ENCODE measurements around the gene GNB3. TPM values are rescaled to one million over a fixed set of nuclear protein-coding genes. Genes with fewer than 3 reads are reported as not detected.

The GNB3 gene
- total RNA-seq (2014; rRNA removed; shearing (Covaris generic)) = 0.25 and 3.8 TPM in 2 replicates

DNA sequence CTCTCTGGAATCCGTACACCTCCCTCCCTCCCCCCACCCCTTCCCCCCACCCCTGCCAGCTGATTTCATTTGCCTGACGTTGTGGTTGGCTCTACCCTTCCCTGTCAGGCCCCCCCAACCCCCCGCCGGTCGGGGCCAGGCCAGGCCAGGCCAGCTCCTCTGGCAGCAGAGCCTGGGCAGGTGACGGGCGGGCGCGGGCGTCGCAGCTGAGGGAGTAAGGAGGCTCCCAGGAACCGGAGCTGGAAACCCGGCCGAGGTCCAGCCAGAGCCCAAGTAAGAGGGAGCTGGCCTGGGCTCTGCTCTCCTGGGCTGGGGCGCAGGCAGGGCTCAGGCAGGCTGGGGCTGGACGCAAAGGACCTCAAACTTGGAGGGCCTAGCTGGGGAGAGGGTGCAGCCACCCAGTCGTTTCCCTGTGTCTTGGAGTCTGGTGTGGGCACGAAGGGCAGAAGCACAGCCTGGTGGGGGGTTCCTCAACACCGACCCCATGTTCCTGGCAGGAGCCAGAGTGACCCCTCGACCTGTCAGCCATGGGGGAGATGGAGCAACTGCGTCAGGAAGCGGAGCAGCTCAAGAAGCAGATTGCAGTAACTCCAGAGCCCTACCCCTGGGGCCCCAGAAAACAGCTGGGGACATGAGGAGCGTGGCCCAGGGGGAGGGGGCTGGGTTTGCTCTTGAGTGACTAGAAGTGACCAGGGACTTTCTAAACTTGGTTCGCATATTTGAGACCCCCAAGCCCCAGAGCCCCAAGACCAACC, at the start of gene GNB3:
Gene GNB3, plus strand, starts transcription at position 165 of the 755 bp plus-strand sequence. Its CDS starts 363 bp downstream, at position 528.
- DNase-seq (ENCODE audit: low spot score) = no peak
- in situ Hi-C loops (cut with HindIII; ENCODE audit: low sequenced_read_pairs) = no loop called here

DNA sequence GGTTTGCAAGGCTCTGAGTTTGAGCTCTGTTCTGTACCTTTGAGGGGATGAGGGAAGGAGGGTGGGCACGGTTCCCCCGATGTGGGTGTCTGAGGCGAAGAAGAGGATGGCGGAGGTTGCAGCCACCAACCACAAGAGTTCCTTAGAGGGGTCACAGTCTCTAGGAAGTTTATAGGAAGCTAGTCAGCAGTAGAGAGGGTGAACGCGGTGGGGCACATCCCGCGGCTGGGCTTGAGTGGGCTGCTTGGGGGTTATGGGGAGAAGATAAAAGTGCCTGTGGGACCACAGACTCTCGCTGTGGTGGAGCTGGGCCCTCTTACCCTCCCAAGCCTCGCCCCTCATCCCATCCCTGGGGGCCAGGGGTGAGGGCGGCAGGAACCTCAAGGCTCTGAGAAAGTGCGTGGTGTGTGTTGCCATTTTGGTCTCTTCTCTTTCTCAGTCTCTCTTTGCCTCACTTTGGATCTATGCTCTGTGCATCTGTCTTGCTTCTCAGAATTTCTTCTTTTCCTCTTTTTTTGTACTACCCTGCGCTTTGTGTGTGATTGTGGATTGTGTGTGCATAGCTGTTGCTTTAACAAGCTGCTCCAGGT, 48.7 kb upstream of the GNB3 start:
- DNase-seq (ENCODE audit: low spot score) = no peak
- in situ Hi-C loops (cut with HindIII; ENCODE audit: low sequenced_read_pairs) = no loop called here

DNA sequence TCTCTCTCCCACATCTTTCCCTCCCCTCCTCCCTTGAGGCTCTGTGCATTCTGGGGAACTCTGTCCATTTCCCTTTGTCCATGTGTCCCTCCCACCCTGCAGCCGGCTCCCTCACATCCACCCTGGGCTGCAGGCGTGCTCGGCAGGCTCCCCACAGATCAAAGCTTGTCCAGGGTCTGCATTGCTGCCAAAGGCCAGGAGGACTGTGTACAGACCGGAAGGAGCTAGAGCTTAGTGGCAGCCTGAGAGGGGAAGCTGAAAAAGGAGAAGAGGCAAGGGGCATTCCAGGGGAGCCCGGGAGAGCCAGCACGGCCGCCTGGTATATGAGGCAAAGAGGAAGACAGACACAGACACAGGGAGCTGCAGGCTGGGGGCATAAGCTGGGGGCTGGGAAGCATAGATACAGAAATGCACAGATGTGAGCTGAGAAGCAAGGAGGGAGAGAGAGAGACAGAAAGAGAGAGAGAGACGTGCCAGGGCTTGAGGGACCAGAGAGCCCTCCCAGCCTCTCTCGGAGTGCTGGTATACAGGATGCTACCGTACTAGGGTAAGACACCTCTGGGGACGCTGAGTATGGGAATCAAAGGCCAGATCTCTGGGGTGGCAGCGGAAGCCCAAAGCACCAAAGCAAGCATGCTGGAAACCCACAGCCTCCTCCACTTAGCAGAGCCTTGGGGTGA, 48.1 kb upstream of the GNB3 start:
- DNase-seq (ENCODE audit: low spot score) = peak; percentile 34
- in situ Hi-C loops (cut with HindIII; ENCODE audit: low sequenced_read_pairs) = no loop called here

DNA sequence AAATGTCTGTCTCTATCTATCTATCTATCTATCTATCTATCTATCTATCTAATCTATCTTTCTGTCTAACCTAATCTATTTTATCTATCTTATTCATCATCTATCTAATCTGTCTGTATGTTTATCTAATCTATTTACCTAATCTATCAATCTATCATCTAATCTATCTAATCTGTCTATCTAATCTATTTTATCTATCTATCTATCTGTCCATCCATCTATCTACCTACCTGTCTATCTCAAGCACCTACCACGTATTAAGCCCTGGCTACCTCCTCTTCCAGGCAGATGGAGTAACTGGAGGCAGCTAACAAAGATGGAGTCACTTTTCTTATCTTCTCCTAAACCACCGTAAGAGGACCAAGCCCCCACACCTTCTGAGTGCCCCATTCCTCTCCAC, 45.6 kb upstream of the GNB3 start:
- in situ Hi-C loops (cut with HindIII; ENCODE audit: low sequenced_read_pairs) = no loop called here
- DNase-seq (ENCODE audit: low spot score) = no peak

DNA sequence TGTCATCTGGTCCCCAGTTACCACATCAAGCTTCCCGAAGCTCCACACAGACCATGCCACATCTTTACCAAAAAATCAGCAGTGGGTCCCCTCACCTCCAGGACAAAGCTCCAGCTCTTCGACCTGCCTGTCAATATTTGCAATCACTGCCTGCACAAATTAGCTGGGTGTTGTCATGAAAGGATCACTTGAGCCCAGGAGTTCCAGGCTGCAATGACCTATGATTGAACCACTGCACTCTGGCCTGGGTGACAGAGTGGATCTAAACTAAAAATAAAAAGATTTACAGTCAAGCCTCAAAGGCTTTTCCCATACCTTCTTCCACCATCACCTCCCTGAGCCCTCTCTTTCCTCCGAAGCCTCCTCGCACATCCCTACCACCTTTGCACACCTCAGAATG, 44.1 kb upstream of the GNB3 start:
- in situ Hi-C loops (cut with HindIII; ENCODE audit: low sequenced_read_pairs) = no loop called here

DNA sequence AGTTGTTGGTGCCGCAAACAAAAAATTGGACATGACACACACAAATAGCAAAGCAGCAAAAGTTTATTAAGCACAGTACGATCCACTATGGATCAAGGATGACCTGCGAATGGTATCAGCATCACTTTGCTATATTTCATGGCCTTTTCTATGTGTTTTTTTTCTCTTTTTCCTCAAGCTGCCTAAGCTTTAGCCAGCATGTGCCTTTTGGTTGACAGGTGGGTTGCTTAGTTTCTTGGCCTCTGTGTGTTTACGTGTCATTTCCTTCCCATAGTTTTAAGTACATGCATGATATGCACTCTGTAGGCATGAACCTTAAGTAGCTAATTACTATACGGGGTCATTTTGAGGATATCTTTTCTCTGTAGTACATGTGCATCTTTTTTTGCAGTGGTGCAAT, 41.6 kb upstream of the GNB3 start:
- DNase-seq (ENCODE audit: low spot score) = no peak
- in situ Hi-C loops (cut with HindIII; ENCODE audit: low sequenced_read_pairs) = no loop called here

More for the DNA sequence above, 44.1 kb upstream of the GNB3 start:
- DNase-seq (ENCODE audit: low spot score) = no peak

DNA sequence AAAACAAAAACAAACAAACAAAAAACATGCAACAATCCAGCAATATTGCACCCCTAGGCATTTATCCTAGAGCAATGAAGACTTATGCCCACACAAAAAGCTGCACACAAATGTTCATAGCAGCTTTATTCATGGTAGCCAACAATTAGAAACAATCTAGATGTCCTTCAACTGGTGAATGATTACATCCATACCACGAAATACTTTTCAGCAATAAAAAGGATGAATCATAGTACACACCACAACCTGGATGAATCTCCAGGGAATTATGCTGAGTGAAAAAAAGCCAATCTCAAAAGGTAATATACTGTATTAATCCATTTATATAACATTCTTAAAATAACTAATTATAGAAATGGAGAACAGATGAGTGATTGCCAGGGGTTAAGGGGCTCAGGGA, 33.6 kb upstream of the GNB3 start:
- in situ Hi-C loops (cut with HindIII; ENCODE audit: low sequenced_read_pairs) = no loop called here
- DNase-seq (ENCODE audit: low spot score) = no peak

DNA sequence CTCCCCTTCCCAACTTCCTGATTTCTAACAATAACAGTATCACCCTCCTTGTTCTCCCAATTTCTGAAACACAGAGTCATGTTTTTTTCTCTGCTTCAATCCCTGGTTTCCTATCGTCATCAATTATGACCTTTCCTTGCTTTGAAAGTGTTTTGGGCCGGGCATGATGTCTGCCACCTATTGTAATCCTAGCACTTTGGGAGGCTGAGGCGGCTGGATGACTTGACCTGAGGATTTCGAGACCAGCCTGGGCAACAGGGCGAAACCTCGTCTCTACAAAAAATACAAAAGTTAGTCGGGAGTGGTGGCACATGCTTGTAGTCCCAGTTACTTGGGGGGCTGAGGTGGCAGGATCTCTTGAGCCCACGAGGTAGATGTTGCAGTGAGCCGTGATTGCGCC, 31.7 kb upstream of the GNB3 start:
- in situ Hi-C loops (cut with HindIII; ENCODE audit: low sequenced_read_pairs) = no loop called here
- DNase-seq (ENCODE audit: low spot score) = no peak

DNA sequence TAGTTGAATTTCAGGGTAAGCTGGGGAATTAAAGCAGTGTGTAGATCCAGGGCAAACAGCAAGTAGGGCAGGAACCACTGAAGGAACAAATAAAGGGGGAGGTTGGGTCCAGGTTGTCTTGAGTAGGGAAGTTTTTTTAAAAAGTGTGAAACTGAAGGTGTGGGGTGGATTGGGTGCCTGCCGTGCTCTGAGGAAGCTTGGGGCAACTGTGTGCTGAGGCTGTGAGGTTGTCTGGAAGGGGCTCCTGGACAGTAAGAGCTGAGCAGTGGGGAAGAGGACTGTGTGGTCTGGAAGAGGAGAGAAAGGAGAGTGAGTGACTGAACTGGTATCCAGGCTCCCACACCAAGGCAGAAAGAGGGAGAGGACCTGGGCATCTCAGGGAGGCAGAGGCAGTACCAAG, 30.0 kb upstream of the GNB3 start:
- DNase-seq (ENCODE audit: low spot score) = no peak
- in situ Hi-C loops (cut with HindIII; ENCODE audit: low sequenced_read_pairs) = no loop called here

DNA sequence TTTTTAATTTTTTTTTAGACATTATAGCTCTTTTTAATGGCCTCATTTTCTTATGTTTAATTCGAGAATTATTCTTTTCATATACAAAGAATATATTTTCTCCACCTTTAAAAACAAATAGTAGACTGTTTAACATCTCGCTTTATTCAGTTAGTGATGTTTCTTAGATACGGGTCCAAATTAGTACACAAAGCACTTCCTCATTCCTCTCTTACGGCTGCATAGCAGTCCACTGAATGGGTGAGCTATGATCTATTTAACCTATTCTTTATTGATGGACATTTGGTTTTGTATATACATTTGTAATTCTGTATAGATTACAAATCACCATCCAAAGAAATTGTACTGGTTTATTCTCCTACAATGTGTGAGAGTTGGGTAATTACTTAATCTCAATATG, 27.4 kb upstream of the GNB3 start:
- in situ Hi-C loops (cut with HindIII; ENCODE audit: low sequenced_read_pairs) = no loop called here
- DNase-seq (ENCODE audit: low spot score) = no peak

DNA sequence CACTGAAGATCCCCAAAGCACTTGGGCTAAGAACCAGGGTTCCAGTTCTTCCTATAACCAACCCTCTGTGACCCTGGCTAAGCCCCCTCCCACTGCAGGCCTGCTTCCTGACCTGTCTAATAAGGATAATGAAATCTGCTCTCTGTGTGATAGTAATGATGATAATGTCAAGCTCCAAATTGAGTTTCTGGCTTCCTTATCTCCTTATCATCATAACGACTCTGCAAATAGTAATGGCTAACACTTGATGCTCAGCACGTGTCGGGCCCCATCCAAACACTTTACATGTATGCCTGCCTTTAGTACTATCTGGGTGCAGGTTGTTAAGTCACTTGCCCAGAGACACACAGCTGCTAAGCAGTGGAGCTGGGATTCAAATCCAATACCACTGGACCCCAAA, 24.1 kb upstream of the GNB3 start:
- no peak for DNase-seq (ENCODE audit: low spot score)
- in situ Hi-C loops (cut with HindIII; ENCODE audit: low sequenced_read_pairs) = no loop called here

DNA sequence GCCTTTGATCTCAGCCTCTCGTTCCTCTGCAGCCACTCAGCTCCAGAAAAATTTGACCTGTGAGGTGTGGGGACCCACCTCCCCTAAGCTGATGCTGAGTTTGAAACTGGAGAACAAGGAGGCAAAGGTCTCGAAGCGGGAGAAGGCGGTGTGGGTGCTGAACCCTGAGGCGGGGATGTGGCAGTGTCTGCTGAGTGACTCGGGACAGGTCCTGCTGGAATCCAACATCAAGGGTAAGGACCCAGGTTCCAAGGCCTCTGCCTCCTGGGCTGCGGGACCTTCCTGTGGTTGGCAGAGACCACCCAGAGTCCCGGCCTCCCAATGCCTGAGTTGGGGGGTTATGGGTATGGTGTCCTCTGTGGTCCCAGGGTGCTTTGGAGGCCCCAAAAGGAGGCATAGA, 23.6 kb upstream of the GNB3 start:
- DNase-seq (ENCODE audit: low spot score) = no peak
- in situ Hi-C loops (cut with HindIII; ENCODE audit: low sequenced_read_pairs) = no loop called here

DNA sequence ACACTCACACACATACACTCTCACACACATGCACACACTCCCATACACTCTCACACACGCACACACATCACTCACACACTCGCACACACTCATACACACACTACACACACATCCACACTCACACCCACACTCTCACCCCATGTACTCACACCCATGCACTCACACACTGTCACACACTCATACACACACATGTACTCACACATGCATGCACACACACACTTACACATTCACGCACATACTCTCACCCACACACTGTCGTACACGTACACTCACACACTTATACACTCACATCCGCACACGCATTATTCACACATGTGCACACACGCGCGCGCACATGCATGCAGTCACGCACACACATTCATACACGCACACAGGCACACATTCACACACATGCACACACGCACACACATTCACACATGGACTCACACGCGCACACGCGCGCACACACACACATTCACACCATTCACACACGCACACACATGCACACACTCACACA, 23.0 kb upstream of the GNB3 start:
- no peak for DNase-seq (ENCODE audit: low spot score)
- in situ Hi-C loops (cut with HindIII; ENCODE audit: low sequenced_read_pairs) = no loop called here

DNA sequence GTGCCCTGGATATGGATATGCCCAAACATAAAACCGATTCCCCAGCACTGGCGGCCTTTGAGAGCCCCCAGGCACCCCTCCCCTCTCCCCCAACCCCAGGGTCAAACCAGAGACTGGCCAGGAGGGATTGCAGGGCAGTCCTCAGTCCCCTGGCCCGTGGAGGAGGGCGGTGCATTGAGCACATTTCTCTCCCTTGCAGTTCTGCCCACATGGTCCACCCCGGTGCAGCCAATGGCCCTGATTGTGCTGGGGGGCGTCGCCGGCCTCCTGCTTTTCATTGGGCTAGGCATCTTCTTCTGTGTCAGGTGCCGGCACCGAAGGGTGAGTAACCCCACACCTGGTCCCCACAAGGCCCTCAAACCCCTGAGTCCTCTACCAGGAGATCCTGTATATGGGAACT, 22.5 kb upstream of the GNB3 start:
- no peak for DNase-seq (ENCODE audit: low spot score)
- in situ Hi-C loops (cut with HindIII; ENCODE audit: low sequenced_read_pairs) = no loop called here

DNA sequence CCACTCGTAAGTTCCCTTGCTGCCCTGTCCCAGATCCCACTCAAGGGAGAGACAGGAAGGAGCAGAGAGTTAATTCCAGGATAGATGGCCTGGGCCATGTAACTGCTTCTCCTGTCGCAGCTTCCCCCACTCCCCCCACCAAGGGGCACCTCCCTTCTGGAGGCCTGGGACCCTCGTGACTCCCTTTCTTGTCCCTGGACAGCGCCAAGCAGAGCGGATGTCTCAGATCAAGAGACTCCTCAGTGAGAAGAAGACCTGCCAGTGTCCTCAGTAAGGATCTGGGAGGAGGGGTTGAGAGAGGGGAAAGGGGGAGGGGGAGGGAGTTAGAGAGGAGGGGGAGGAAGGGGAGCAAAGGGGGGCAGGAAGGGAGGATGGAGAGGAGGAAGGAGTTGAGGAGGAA, 22.1 kb upstream of the GNB3 start:
- in situ Hi-C loops (cut with HindIII; ENCODE audit: low sequenced_read_pairs) = no loop called here
- no peak for DNase-seq (ENCODE audit: low spot score)

DNA sequence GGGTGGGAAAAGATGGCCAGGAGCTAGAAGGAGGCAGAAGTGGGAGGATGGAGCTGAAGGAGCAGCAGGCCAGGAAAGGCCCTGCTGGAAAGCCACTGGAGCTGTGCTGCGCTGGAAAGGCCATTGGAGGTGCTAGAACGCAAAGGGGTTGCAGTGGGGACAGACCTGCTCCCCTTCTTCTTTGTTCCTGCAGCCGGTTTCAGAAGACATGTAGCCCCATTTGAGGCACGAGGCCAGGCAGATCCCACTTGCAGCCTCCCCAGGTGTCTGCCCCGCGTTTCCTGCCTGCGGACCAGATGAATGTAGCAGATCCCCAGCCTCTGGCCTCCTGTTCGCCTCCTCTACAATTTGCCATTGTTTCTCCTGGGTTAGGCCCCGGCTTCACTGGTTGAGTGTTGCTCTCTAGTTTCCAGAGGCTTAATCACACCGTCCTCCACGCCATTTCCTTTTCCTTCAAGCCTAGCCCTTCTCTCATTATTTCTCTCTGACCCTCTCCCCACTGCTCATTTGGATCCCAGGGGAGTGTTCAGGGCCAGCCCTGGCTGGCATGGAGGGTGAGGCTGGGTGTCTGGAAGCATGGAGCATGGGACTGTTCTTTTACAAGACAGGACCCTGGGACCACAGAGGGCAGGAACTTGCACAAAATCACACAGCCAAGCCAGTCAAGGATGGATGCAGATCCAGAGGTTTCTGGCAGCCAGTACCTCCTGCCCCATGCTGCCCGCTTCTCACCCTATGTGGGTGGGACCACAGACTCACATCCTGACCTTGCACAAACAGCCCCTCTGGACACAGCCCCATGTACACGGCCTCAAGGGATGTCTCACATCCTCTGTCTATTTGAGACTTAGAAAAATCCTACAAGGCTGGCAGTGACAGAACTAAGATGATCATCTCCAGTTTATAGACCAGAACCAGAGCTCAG, 21.4 kb upstream of the GNB3 start:
- no peak for DNase-seq (ENCODE audit: low spot score)
- in situ Hi-C loops (cut with HindIII; ENCODE audit: low sequenced_read_pairs) = no loop called here

DNA sequence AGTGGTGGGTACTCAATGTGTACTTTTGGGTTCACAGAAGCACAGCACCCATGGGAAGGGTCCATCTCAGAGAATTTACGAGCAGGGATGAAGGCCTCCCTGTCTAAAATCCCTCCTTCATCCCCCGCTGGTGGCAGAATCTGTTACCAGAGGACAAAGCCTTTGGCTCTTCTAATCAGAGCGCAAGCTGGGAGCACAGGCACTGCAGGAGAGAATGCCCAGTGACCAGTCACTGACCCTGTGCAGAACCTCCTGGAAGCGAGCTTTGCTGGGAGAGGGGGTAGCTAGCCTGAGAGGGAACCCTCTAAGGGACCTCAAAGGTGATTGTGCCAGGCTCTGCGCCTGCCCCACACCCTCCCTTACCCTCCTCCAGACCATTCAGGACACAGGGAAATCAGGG, 20.6 kb upstream of the GNB3 start:
- in situ Hi-C loops (cut with HindIII; ENCODE audit: low sequenced_read_pairs) = no loop called here
- DNase-seq (ENCODE audit: low spot score) = peak; percentile 70

DNA sequence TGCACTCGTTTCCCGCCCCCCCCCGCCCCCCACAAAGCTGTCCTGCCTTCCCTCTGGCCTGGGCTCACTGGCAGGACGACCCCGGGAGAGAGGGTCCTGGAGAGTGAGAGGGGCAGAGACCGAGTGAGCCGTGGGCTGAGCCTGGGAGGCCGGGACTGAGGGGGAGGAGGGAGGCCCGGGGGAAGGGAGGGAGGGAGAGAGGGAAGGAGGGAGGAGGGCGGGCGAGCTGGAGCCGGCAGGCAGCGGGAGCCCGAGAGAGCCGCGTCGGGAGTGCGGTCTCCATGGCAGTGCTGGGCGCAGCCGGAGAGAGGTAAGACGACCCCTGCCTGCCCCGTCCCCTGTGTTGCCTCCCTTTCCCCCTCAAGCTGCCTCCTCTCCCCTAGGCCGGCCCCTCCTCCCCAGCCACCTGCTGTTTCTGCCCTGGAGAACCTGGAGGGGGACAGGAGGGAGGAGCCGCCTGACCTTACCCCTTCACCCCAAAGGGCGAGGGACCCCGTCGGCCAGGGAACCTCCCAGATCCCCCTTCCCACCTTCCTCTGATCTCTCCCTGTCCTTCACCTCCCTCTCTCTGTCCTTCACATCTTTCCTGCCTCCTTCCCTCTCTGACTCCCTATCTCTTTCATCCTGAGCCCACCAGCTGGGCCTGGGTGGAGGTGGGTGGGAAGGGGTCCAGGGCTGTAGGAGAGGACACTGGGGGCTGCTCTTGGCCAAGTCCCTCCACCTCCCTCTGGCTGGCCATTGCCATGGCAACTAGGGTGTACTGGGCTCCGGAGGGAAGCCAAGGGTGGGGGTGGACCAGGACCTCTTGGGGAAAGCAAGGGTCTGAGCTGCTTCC, 18.9 kb upstream of the GNB3 start, which contains the start of gene GPR162:
Gene GPR162, plus strand, starts transcription at position 231 of the 835 bp plus-strand sequence. CDS start 2,078 bp downstream, outside the sequence.
- in situ Hi-C loops (cut with HindIII; ENCODE audit: low sequenced_read_pairs) = no loop called here
- peak; percentile 84 for DNase-seq (ENCODE audit: low spot score)

Data from G401 (cell line).